Bronchial epithelial cell (primary cell): ENCODE measurements around the gene CRELD1. TPM values are rescaled to one million over a fixed set of nuclear protein-coding genes. Genes with fewer than 3 reads are reported as not detected.

Source experiments
- DNase-seq: peaks from one replicate; pipeline ENCODE4 v3.0.0-alpha.2; 2010; ENCODE audit warnings: low read depth
- FAIRE-seq: peaks from 2 replicates; lab custom pipeline; 2011; peaks lifted over from hg19 to GRCh38; lab: Jason Lieb, UNC
- H3K27me3 ChIP-seq: 2 replicates; pipeline ENCODE4 v1.5.1; 2011; ENCODE audit warnings: low read length; ENCODE audit not compliant: control insufficient read depth, insufficient read depth
- H3K36me3 ChIP-seq: 2 replicates; pipeline ENCODE4 v1.5.1; 2011; ENCODE audit warnings: low read length; ENCODE audit not compliant: control insufficient read depth, insufficient read depth
- H3K4me3 ChIP-seq: 2 replicates; pipeline ENCODE4 v1.5.1; 2011; ENCODE audit warnings: mild to moderate bottlenecking, low read depth, low read length, control low read depth
- CTCF ChIP-seq: IDR thresholded peaks from 2 replicates; pipeline ENCODE4 v1.5.1; 2011; ENCODE audit warnings: mild to moderate bottlenecking, moderate library complexity, low read length, control low read depth, inconsistent platforms; ENCODE audit not compliant: insufficient read depth, severe bottlenecking
- total RNA-seq: library from RNA; depleted of rRNA; stranded (reverse); fragments of >200 nt; gene quantifications from 2 replicates; pipeline ENCODE4 v1.2.1, GENCODE V29; 2014

Gene CRELD1
- total RNA-seq, 1 donor from 2014 or later: 35.8 TPM

GRCh38 chr3:9909221-9910013 lies 24.2 kb upstream of the CRELD1 start:
- TF ChIP-seq CTCF: no peak
- Histone ChIP-seq H3K36me3 (peaks cover 24% of the 10 kb centered on the region), H3K4me3 (no peak overlapping the region), H3K27me3 (no peaks in the 10 kb centered on the region)
- FAIRE-seq (no peak), DNase-seq (no peak)

- H3K4me3 ChIP-seq: no peak overlapping the region
- DNase-seq (no peak), FAIRE-seq (no peak)
- H3K27me3 ChIP-seq: no peaks in the 10 kb centered on the region
- H3K36me3 ChIP-seq: peaks cover 16% of the 10 kb centered on the region
- TF ChIP-seq CTCF: no peak
These were observed 21.8 kb upstream of the CRELD1 start for GRCh38 chr3:9911863-9912262.

- Histone ChIP-seq H3K4me3 (no peak overlapping the region), H3K36me3 (peaks cover 16% of the 10 kb centered on the region), H3K27me3 (no peaks in the 10 kb centered on the region)
- TF ChIP-seq CTCF: no peak
- FAIRE-seq: no peak
- DNase-seq: peak; percentile 77
These were observed 21.2 kb upstream of the CRELD1 start for GRCh38 chr3:9912294-9912935.

- Histone ChIP-seq H3K27me3 (no peaks in the 10 kb centered on the region), H3K4me3 (no peak overlapping the region), H3K36me3 (peaks cover 12% of the 10 kb centered on the region)
- FAIRE-seq (no peak), DNase-seq (no peak)
- TF ChIP-seq CTCF: no peak
These were observed 20.0 kb upstream of the CRELD1 start for GRCh38 chr3:9913601-9914000.

GRCh38 chr3:9914011-9914410 lies 19.6 kb upstream of the CRELD1 start:
- H3K36me3 ChIP-seq: peaks cover 8% of the 10 kb centered on the region
- H3K27me3 ChIP-seq: no peaks in the 10 kb centered on the region
- TF ChIP-seq CTCF: no peak
- FAIRE-seq (no peak), DNase-seq (no peak)
- no peak overlapping the region for H3K4me3 ChIP-seq
